Stomach (tissue), 19 donors: ENCODE results near the gene ZNRD2. TPM values are rescaled to one million over a fixed set of nuclear protein-coding genes. Genes with fewer than 3 reads are reported as not detected.
"Not testable (repeated sequence)": the region's sequence is repeated elsewhere in the genome, so short reads cannot be mapped to it uniquely, and the experiment has no call there.

Experiments used
- DNase-seq, 2 donors: peaks; one replicate each; pipeline versions ENCODE4 v3.0.0 to v3.0.0-alpha.2; 2013 to 2019
- H3K27ac ChIP-seq, 5 donors: fragments of 200-600 bp in 4 of 5; sonication (generic) in 4 of 5; one replicate each; pipeline ENCODE4 v1.5.1; 2013 to 2019; ENCODE audit warnings: mild to moderate bottlenecking in 1 of 5, moderate library complexity in 1 of 5
- H3K27me3 ChIP-seq, 3 donors: fragments of 200-600 bp; sonication (generic); one replicate each; pipeline ENCODE4 v1.5.1; 2017 to 2019; ENCODE audit warnings: mixed run types in 1 of 3
- H3K36me3 ChIP-seq, 4 donors: fragments of 200-600 bp; sonication (generic); 1 replicate in 3 of 4; 2 replicates in 1 of 4; pipeline ENCODE4 v1.5.1; 2016 to 2019
- H3K4me1 ChIP-seq, 4 donors: fragments of 200-600 bp; sonication (generic); one replicate each; pipeline ENCODE4 v1.5.1; 2016 to 2019
- H3K4me3 ChIP-seq, 4 donors: fragments of 200-600 bp; sonication (generic) in 3 of 4; one replicate each; pipeline ENCODE4 v1.5.1; 2016 to 2019; ENCODE audit warnings: mild to moderate bottlenecking in 1 of 4
- H3K9me3 ChIP-seq, 4 donors: fragments of 200-600 bp; sonication (generic); one replicate each; pipeline ENCODE4 v1.5.1; 2016 to 2019
- EP300 ChIP-seq: sonication (generic); formaldehyde crosslinking; IDR thresholded peaks from one replicate; pipeline ENCODE4 v1.6.1; 2017; ENCODE audit warnings: antibody characterized with exemption
- POLR2A ChIP-seq, 4 donors: fragments of 450-650 bp; IDR thresholded peaks; one replicate each; pipeline ENCODE4 v1.6.1; 2016; ENCODE audit warnings: antibody characterized with exemption in 4 of 4, control low read depth in 2 of 4, mild to moderate bottlenecking in 1 of 4, moderate library complexity in 1 of 4
- POLR2AphosphoS5 ChIP-seq, 3 donors: sonication (generic); formaldehyde crosslinking; IDR thresholded peaks; one replicate each; pipeline ENCODE4 v1.6.1; 2016; ENCODE audit warnings: antibody characterized with exemption in 3 of 3
- WGBS, 5 donors: extraction: QIAGEN DNeasy Blood & Tissue Kit in 3 of 5; methylation state at CpG; one replicate each; pipeline versions ENCODE4 v1.1.5 to v1.1.7; 2013 to 2018; 5-methylcytosine and 5-hydroxymethylcytosine counted together
- intact Hi-C: fragments of 100-400 bp; cut with DNase I; formaldehyde crosslinking; loops from one replicate; pipeline ENCODE4 v1.15.1; 2023; ENCODE audit warnings: low total_unique reads
- long read RNA-seq, 10 donors: transcript quantifications; one replicate each; lab custom pipeline, GENCODE V29; 2026
- polyA plus RNA-seq, 3 donors: library from polyadenylated mRNA; stranded (reverse); fragments of 200-250 nt; gene quantifications; one replicate each; pipeline ENCODE4 v1.2.3, GENCODE V29; 2013
- total RNA-seq, 5 donors: library from RNA; depleted of rRNA; stranded (reverse); fragments of >200 nt; gene quantifications; one replicate each; pipeline versions ENCODE4 v1.1.0 to v1.2.3, GENCODE V29; 2014 to 2016
- TF ChIP-seq, protein P1 (sequence below), 7 experiments: fragments of 450-650 bp in 4 of 7; fragments of 200-600 bp in 3 of 7; sonication (generic) in 3 of 7; IDR thresholded peaks; one replicate each; pipeline ENCODE4 v1.5.1; 2016 to 2019; ENCODE audit warnings: antibody characterized with exemption in 7 of 7, control low read depth in 2 of 7, mild to moderate bottlenecking in 1 of 7
- donor health status: healthy with polysubstance abuse.
- donor health status: Bipolar disorder and iron deficiency.
- donor health status: healthy.

The ZNRD2 gene, protein sequence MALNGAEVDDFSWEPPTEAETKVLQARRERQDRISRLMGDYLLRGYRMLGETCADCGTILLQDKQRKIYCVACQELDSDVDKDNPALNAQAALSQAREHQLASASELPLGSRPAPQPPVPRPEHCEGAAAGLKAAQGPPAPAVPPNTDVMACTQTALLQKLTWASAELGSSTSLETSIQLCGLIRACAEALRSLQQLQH
- 10 to 100 TPM; 17.7 to 99.1 (median 51.9) TPM for total RNA-seq
- polyA plus RNA-seq: 10 to 100 TPM; 49.6 to 56.6 (median 51.8) TPM
- long read RNA-seq, donor 1, transcript SSSCA1-201 (4 exons, 698 nt): major isoform, 7 of 8 reads
- long read RNA-seq, donor 1, partial matches to known transcripts: 0 of 8 reads
- long read RNA-seq, donor 1, other reads (novel, unspliced or antisense): 0 of 8 reads
- long read RNA-seq, donor 2, transcript SSSCA1-201 (4 exons, 698 nt): major isoform, 12 of 16 reads
- long read RNA-seq, donor 2, partial matches to known transcripts: 0 of 16 reads
- long read RNA-seq, donor 2, other reads (novel, unspliced or antisense): 0 of 16 reads
- long read RNA-seq, donor 3, transcript SSSCA1-201 (4 exons, 698 nt): major isoform, 6 of 9 reads
- long read RNA-seq, donor 3, partial matches to known transcripts: 0 of 9 reads
- long read RNA-seq, donor 3, other reads (novel, unspliced or antisense): 0 of 9 reads
- long read RNA-seq, donor 4, partial matches to known transcripts: 0 of 2 reads
- long read RNA-seq, donor 4, other reads (novel, unspliced or antisense): 0 of 2 reads
- long read RNA-seq, donor 5, transcript SSSCA1-201 (4 exons, 698 nt): major isoform, 12 of 15 reads
- long read RNA-seq, donor 5, partial matches to known transcripts: 0 of 15 reads
- long read RNA-seq, donor 5, other reads (novel, unspliced or antisense): 0 of 15 reads
- long read RNA-seq, donor 6, transcript SSSCA1-206 (3 exons, 879 nt): minor isoform, 9 of 43 reads
- long read RNA-seq, donor 6, transcript SSSCA1-201 (4 exons, 698 nt): major isoform, 22 of 43 reads
- long read RNA-seq, donor 6, transcript SSSCA1-204 (2 exons, 532 nt): minor isoform, 7 of 43 reads
- long read RNA-seq, donor 6, partial matches to known transcripts: 5 of 43 reads
- long read RNA-seq, donor 6, other reads (novel, unspliced or antisense): 0 of 43 reads
- long read RNA-seq, donor 7, transcript SSSCA1-201 (4 exons, 698 nt): major isoform, 14 of 18 reads
- long read RNA-seq, donor 7, partial matches to known transcripts: 0 of 18 reads
- long read RNA-seq, donor 7, other reads (novel, unspliced or antisense): 0 of 18 reads
- long read RNA-seq, donor 8, transcript SSSCA1-206 (3 exons, 879 nt): minor isoform, 7 of 24 reads
- long read RNA-seq, donor 8, transcript SSSCA1-201 (4 exons, 698 nt): major isoform, 15 of 24 reads
- long read RNA-seq, donor 8, partial matches to known transcripts: 0 of 24 reads
- long read RNA-seq, donor 8, other reads (novel, unspliced or antisense): 0 of 24 reads
- long read RNA-seq, donor 9, transcript SSSCA1-206 (3 exons, 879 nt): minor isoform, 7 of 21 reads
- long read RNA-seq, donor 9, transcript SSSCA1-201 (4 exons, 698 nt): major isoform, 12 of 21 reads
- long read RNA-seq, donor 9, partial matches to known transcripts: 0 of 21 reads
- long read RNA-seq, donor 9, other reads (novel, unspliced or antisense): 0 of 21 reads
- long read RNA-seq, donor 10, partial matches to known transcripts: 0 of 6 reads
- long read RNA-seq, donor 10, other reads (novel, unspliced or antisense): 0 of 6 reads

- Histone ChIP-seq H3K4me1 (peaks cover 50 to 86% (median 75%) of the 10 kb centered on the region in 4 donors), H3K27ac (peak within 1 kb of the TSS; percentile 92 to 97 (median 95)), H3K9me3 (no peaks in the 10 kb centered on the region), H3K4me3 (peak within 1 kb of the TSS; percentile 75 to 89 (median 80)), H3K36me3 (peaks cover 0 to 12% (median 3%) of the 10 kb centered on the region in 4 donors), H3K27me3 (no peaks in the 10 kb centered on the region)
- TF ChIP-seq, protein P1, sequence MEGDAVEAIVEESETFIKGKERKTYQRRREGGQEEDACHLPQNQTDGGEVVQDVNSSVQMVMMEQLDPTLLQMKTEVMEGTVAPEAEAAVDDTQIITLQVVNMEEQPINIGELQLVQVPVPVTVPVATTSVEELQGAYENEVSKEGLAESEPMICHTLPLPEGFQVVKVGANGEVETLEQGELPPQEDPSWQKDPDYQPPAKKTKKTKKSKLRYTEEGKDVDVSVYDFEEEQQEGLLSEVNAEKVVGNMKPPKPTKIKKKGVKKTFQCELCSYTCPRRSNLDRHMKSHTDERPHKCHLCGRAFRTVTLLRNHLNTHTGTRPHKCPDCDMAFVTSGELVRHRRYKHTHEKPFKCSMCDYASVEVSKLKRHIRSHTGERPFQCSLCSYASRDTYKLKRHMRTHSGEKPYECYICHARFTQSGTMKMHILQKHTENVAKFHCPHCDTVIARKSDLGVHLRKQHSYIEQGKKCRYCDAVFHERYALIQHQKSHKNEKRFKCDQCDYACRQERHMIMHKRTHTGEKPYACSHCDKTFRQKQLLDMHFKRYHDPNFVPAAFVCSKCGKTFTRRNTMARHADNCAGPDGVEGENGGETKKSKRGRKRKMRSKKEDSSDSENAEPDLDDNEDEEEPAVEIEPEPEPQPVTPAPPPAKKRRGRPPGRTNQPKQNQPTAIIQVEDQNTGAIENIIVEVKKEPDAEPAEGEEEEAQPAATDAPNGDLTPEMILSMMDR (IDR thresholded peaks at IDR 0.05): peak in 5 of 7 experiments; percentile 11 to 60 (median 31)
- TF ChIP-seq EP300: no peak
- TF ChIP-seq POLR2AphosphoS5 (IDR thresholded peaks at IDR 0.05): peak; percentile 92 to 98 (median 96)
- peak in 2 of 4 donors; percentile 54 to 81 for TF ChIP-seq POLR2A (IDR thresholded peaks at IDR 0.05)
- 0 to 1% (median 1%) methylated on average over 37 to 89 of the region's 89 CpGs for WGBS, 5 donors
- DNase-seq: peak; percentile 97 to 100
- intact Hi-C loops: no loop called here
Measured at GRCh38 chr11:65569973-65570918, at the start of gene ZNRD2. Gene ZNRD2 (plus strand): TSS chr11:65570477. CDS start chr11:65570492, 15 bp downstream.

DNA sequence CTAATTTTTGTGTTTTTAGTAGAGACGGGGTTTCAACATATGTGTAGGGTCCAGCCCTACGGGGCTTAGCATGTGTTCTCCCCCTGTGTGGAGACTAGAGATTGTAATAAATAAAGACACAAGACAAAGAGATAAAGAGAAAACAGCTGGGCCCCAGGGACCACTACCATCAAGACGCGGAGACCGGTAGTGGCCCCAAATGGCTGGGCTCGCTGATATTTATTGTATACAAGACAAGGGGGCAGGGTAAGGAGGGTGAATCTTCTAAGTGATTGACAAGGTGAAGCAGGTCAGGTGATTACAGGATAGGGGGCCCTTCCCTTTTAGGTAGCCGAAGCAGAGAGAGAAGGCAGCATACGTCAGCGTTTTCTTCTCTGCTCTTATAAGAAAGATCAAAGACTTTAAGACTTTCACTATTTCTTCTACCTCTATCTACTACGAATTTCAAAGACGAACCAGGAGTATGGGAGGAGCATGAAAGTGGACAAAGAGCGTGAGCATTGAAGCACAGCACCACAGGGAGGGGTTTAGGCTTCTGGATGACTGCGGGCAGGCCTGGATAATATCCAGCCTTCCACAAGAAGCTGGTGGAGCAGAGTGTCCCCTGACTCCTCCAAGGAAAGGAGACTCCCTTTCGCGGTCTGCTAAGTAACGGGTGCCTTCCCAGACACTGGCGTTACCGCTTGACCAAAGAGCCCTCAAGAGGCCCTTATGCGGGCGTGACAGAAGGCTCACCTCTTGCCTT lies 48.3 kb upstream of the ZNRD2 start:
- H3K9me3 ChIP-seq, intact Hi-C loops, H3K27ac ChIP-seq, H3K27me3 ChIP-seq, H3K36me3 ChIP-seq, H3K4me3 ChIP-seq: not testable (repeated sequence)
- H3K4me1 ChIP-seq: peaks cover 21 to 34% (median 29%) of the 10 kb centered on the region in 4 donors
- WGBS, 5 donors: 75 to 84% (median 80%) methylated on average over 18 to 20 of the region's 20 CpGs
- peak in 1 of 2 donors; percentile 31 for DNase-seq

DNA sequence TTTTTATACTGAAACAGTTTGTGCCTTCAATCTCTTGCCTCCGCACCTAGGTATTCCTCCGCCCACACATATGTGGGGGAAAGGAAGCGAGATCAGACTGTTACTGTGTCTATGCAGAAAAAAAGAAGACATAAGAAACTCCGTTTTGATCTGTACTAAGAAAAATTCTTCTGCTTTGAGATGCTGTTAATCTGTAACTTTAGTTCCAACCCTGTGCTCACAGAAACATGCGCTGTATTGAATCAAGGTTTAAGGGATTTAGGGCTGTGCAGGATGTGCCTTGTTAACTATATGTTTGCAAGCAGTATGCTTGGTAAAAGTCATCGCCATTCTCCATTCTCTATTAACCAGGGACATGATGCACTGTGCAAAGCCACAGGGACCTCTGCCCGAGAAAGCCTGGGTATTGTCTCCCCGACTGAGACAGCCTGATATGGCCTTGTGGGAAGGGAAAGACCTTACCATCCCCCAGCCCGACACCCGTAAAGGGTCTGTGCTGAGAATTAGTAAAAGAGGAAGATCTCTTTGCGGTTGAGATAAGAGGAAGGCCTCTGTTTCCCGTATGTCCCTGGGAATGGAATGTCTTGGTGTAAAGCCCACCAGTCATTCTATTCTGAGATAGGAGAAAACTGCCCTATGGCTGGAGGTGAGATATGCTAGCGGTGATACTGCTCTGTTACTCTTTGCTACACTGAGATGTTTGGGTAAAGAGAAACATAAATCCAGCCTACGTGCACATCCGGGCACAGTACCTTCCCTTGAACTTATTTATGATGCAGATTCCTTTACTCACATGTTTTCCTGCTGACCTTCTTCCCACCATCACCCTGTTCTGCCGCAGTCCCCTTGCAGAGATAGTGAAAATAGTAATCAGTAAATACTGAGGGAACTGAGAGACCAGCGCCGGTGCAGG lies 47.3 kb upstream of the ZNRD2 start:
- not testable (repeated sequence) for H3K4me3 ChIP-seq
- H3K27ac ChIP-seq: peak overlapping the region in 3 of 5 donors; percentile 88 to 95 (median 91)
- WGBS, 5 donors: 52 to 70% (median 61%) methylated on average over 18 of the region's 18 CpGs

DNA sequence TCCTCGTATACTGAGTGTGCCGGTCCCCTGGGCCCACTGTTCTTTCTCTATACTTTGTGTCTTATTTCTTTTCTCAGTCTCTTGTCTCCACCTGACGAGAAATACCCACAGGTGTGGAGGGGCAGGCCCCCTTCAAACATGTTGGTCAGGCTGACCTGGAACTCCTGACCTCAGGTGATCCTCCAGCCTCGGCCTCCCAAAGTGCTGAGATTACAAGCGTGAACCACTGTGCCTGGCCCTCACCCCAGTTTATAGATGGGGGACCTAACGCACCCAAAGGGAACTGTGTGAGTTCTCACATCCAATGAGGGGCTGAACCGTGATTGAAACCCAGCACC lies 46.7 kb upstream of the ZNRD2 start:
- Histone ChIP-seq H3K4me1 (peaks cover 21 to 46% (median 33%) of the 10 kb centered on the region in 4 donors), H3K27ac (peak overlapping the region in 3 of 5 donors; percentile 88 to 95 (median 91)), H3K36me3 (peaks cover 16 to 25% (median 24%) of the 10 kb centered on the region in 4 donors)
- H3K27me3 ChIP-seq, DNase-seq, intact Hi-C loops, H3K9me3 ChIP-seq, H3K4me3 ChIP-seq: not testable (repeated sequence)
- WGBS, 5 donors: 77 to 95% (median 90%) methylated on average over 7 of the region's 7 CpGs

More for the DNA sequence above, 47.3 kb upstream of the ZNRD2 start:
- Histone ChIP-seq H3K4me1 (peaks cover 21 to 42% (median 33%) of the 10 kb centered on the region in 4 donors), H3K36me3 (peaks cover 15 to 19% (median 18%) of the 10 kb centered on the region in 4 donors)
- intact Hi-C loops, H3K27me3 ChIP-seq, H3K9me3 ChIP-seq: not testable (repeated sequence)
- peak in 1 of 2 donors; percentile 24 for DNase-seq
